GM21515 (cell line): Measurements from ENCODE around the gene NELL1.
"Not testable (repeated sequence)": the region's sequence is repeated elsewhere in the genome, so short reads cannot be mapped to it uniquely, and the experiment has no call there.

Experiments used
- ATAC-seq: cut with Tn5 transposase; IDR thresholded peaks from one replicate; pipeline ENCODE4 v1.9.1; 2021; ENCODE audit not compliant: unreplicated experiment

NELL1 gene

DNA sequence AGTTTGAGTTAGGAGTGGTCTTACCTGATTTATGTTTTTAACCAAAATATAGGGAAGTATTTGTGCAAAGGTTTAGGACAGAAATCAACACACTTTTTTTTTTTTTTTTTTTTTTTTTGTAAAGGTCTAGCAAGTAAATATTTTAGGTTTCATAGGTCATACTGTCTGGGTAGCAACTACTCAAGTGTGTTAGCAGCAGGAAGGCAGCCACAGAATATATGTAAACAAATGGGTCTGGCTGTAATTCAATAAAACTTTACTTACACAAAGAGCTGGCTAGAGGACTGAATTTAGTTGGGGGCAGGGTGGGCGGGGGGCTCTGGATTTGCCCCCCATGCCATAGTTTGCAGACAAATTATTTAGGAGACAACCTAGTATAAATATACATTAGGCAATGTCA lies 510.4 kb downstream of the NELL1 start:
- no peak for ATAC-seq

DNA sequence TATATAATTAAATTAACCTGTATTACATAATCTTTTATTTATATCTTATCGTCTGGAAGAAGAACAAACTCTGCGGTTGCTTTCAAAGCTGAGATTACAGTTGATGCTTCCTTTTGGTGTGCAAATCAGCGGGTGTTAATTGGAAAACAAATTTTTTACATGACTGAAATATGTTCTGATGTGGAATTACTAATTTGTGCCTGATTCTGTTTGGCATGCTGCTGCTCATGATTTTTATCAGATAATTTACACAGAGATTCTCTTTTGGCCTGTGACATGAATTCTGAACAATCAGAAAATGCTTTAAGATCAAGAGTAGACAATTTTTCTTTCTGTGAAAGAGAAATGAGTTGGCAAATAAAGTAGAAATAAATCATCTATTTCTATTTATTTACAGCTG lies 510.8 kb downstream of the NELL1 start:
- ATAC-seq: no peak

DNA sequence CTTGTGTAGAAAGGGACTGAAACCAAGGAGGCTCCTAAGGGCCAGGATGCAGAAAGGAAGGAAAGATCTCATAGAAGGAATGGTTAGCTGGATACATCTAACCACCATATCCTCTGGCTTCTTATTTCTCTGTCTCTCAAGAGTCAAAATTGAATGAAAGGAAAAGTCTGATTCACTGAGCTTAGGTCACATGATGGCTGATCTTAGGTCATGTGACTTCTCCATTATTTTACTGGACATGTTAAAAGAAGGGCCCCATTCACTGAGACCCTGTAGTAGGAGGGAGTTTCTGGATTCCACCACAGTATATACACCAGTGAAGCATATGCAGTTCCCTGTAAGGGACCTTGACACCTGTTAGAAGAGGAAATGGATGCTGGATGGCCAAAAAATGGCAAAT lies 516.6 kb downstream of the NELL1 start:
- ATAC-seq: no peak

DNA sequence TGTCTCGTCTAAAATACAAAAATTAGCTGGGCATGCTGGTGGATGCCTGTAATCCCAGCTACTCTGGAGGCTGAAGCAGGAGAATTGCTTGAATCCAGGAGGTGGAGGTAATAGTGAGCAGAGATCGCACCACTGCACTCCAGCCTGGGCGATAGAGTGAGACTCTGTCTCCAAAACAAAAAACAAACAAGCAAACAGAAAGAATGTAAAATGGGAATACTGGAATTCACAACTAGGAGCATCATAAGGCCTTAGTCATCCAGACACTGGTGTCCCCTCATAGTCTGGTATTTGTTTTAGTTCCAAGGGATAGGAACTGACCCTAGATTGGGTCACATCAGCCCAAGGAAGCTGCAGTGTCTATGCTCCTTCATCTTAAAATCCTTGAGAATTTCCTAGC lies 520.8 kb downstream of the NELL1 start:
- no peak for ATAC-seq

DNA sequence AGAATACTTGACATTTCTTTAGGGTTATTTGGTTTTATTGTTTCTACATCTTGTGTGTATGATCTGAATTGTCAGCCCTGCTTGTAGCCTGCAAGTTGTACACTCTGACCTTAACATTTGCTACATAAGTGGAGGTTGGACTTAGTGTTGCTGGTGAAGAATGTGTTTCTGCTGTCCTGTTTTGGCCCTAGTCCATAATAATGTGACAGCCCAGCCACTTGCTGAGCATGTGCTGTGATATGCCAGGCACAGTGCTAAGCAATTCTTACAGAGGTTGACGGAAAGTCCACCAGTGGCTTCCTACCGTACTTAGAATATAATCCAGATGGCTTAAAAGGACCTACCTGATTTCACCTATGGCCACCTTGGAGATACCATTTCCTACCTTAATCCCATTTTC lies 526.6 kb downstream of the NELL1 start:
- ATAC-seq: no peak

DNA sequence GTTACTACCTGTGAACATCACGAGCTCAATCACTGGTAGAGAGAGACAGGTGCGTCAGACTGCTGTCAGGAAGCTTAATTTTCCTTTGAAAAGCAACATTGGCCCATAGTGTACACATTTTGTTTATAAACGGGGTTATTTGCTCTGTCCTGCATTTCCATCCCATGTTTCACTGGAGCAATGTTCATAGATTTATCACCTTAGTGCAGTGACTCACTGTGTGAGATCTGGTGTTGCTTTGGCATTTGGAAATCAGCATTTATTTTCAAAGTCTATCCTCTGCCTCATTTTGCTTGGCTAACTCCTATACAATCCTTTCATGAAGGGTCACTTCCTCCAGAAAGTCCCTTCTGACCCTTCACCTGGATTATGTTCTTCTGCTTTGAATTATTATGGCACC lies 529.1 kb downstream of the NELL1 start:
- ATAC-seq: no peak

DNA sequence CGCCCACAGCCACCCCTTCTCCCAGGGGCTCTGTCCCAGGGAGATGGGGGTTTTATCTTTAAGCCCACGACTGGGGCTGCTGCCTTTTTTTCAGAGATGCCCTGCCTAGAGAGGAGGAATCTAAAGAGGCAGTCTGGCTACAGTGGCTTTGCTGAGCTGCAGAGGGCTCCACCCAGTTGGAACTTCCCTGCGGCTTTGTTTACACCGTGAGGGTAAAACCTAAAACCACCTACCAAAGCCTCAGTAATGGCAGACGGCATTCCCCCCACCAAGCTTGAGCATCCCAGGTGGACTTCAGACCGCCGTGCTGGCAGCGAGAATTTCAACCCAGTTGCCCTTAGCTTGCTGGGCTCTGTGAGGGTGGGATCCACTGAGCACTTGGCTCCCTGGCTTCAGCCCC lies 535.8 kb downstream of the NELL1 start:
- no peak for ATAC-seq

DNA sequence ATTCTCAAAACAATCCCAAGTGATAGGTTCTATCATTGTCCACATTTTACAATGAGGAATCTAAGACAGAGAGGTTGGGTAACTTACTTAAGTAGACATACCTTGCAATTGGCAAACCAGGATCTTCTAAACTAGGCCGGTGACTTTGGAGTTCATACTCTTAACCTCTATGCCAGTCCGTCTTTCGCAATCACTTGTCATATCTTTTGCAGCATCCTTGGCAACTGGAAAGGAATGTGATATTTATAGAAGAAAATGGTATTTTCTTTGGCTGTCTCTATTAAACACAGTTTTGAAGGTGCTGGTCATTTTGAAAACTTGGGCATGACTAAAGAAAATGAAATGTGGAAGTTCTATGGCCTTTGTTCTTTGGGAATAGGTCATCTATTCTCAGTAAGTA lies 556.5 kb downstream of the NELL1 start:
- no peak for ATAC-seq

DNA sequence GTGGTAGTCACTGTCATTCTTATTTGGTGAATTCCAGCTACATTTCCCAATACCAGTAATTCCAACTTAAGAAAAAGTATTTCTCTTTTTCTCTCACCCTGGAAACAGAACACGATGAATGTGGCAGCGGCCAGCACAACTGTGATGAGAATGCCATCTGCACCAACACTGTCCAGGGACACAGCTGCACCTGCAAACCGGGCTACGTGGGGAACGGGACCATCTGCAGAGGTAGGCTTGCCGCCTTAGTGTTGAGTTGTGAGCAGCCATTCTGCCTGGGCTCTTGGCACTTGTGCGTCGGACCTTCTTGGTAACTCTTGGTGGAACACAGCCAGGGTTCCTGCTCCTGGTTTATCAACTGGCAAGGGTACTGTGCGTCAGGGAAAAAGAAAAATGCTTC lies 559.8 kb downstream of the NELL1 start:
- no peak for ATAC-seq

DNA sequence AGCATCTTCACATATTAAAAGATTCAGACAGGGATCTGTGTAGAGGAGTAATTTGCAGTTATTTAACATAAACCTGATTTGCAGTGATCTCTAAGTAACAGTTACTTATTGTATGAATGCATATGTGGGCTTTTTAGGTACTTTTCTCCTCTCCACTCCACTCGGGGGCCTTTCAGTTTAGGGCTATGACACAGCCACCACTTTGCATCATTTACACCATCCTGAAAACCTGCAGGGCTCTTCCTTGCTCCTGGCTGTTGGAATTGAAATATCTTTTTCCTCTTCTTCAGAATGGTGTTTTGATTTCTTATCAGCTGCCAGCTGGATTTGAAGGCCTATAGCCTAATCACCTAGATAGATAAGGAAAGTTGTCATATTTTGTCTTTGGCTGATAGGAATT lies 580.8 kb downstream of the NELL1 start:
- no peak for ATAC-seq

DNA sequence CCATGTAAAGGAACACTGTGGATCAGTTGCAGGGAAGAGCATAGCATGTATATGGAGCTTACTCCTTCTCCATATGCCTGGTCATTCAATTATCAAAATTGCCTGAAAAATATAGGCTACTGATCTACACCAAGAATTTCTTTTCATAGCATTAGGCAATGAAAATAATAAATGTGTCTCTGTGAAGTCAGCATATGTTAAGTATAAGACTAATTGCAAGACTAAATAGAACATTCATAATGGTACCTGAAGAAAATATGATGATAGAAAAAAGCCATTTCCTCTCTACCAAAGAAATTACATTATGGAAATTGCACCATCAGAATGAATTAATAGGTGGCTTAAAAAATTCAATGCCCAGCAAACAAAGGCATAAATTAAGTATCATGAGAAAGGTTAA lies 584.7 kb downstream of the NELL1 start:
- no peak for ATAC-seq

DNA sequence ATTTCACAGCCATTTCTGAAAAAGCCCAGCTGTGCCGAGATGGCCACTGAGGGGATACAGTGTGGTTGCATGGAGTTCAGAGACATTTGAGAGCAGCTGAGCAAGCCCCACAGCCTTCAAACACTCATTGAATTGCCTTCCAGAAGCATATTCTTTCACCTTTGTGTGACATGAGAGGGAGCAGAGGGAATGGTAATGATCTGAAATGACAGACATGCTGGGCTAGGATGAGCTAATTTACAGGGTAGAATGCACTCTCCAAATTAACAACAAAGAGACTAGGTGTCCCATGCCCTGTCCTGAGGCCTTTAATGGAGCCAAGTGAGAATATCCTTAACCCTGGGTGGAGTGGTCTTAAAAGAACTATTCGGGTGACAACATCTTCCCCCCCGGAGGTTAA lies 585.4 kb downstream of the NELL1 start:
- no peak for ATAC-seq

DNA sequence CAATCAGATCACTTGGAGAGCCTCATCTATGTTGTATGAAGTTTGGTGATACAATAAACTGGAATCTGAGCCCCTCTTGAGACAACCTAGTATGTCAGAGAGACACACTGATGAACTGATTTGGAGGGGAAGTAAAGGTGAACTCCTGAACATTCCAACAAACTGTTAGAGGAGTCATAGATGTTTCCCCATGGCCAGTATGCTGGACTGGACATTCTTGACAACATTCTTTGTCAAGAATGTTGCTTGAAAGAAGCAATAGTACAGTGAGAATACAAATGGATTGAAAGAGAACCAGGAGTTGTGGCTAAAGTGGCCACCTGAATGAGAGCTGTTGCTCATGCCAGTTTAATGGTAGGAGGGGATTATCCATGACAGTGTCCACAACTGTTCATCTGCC lies 588.1 kb downstream of the NELL1 start:
- no peak for ATAC-seq

DNA sequence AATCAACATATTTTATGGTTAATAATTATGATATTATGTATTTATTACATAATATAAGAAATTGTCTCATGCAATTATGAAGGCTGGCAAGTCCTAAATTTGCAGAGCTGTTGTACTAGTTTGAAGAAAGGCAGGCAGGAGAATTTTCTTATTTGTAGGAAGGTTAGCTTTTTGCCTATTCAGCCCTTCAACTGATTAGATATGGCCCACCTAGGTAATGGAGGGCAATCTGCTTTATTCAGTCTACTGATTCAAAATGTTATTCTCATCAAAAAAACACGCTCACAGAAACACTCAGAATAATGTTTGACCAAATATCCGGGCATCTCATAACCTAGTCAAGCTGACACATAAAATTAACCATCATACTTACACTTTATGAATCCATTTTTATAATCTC lies 589.0 kb downstream of the NELL1 start:
- ATAC-seq: no peak

DNA sequence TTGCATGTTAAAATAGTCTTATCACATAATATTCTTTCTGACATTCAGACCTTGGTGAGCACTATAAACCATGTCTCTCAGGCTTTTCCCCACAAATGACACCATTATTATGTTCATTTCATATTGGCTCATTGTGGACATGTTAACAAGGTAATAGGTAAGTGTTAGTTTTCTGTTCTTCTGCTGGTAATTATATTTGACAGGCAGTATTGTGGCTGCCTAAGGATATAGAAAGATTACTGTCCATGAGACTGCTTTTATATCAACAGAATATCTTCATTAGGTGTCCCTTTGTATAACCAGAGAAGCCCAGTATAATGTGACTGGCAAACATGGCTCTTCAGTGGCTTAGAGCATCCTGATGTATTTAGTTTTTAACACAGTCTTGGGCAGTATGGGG lies 590.7 kb downstream of the NELL1 start:
- no peak for ATAC-seq

DNA sequence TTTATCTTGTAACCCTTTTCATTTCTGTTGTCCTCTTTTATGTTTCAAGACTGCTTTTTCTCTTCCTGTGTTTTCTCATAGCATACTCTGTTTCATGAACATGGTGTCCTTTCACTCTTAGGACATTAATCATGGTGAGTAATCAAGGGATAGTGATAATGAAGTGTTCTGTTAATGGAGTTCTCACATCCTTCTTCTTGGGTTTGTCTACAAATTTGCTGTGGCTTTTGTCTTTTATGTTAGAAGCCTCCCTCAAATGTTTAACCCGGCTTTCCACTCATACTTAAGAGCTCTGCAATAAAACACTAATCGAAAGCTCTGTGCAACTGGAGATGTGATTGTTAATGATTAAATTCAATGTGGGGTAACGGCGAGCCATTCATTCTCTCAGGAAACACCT lies 593.6 kb downstream of the NELL1 start:
- no peak for ATAC-seq

DNA sequence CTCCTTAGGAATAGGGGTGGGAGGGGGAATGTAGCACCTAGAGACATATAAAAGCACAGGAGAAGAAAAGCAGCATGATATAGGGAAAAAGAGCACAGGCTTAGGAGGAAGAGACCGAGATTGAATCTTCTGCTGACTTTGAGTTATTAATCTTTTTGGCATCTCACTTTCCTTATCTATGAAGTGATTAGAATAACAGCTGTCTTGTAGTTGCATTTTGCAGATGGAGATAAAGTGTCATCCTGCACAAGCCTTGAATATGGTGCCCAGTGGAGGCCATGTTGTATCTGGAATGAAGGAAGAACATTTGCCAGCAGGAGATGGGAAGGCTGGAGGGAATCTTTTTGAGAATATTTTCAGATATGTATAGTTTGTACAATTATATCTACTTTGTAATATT lies 594.7 kb downstream of the NELL1 start:
- no peak for ATAC-seq

DNA sequence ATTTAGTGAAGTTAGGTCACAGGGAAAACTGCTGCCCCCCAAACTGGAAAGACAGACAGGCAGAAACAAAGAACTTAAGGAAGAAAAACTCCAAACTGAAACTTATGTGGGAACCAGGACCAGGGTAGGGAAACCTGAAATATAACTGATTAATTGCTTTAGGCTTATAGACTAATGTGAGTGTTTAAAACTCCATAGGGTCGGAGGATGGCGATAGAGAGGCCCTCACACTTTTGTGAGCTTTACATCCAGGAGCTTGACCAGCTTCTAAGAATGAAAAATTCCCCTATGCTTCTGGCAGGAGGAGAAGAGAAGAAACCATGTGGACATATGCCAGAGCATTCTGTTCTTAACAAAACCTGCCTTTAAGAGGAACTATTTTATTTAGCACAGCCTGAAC lies 598.6 kb downstream of the NELL1 start:
- no peak for ATAC-seq

DNA sequence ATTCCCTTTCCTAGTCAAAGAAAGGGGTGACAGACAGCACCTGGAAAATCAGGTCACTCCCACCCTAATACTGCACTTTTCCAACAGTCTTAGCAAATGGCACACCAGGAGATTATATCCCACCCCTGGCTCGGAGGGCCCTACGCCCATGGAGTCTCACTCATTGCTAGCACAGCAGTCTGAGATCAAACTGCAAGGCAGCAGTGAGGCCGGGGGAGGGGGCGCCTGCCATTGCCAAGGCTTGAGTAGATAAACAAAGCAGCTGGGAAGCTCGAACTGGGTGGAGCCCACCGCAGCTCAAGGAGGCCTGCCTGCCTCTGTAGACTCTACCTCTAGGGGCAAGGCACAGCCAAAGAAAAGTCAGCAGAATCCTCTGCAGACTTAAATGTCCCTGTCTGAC lies 602.8 kb downstream of the NELL1 start:
- ATAC-seq: not testable (repeated sequence)

DNA sequence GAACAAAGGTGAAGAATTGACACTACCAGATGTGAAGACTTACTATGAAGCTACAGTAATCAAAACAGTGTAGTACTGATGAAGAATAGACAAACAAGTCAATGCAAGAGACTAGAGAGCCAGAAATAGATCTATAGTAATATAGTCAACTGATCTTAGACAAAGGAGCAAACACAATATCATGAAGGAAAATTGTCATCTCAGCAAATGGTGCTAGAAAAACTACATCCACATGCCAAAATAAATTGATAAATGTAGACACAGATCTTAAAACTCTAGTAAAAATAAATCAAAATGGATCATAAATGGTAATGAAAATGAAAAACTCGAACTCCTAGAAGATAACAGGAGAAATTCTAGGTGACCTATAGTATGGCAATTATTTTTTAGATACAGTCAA lies 609.5 kb downstream of the NELL1 start:
- no peak for ATAC-seq

DNA sequence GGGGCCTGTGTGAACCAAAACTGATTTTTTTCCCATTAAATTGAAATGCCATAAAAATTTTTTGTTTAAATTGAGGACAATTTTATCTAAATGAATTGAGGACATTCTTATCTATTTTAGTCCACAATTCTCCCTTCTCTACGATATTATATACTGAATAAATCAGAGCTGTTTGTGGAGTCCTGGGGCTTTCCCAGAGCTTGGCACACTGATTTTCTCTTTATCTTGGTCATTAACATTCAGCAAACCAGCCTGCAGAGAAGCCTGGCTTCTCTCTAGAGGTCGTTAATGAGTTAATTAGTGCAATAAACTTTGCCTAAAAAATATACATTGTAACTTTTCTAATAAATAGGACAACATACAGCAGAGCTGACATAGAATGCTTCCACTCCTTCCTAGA lies 615.7 kb downstream of the NELL1 start:
- ATAC-seq: no peak

DNA sequence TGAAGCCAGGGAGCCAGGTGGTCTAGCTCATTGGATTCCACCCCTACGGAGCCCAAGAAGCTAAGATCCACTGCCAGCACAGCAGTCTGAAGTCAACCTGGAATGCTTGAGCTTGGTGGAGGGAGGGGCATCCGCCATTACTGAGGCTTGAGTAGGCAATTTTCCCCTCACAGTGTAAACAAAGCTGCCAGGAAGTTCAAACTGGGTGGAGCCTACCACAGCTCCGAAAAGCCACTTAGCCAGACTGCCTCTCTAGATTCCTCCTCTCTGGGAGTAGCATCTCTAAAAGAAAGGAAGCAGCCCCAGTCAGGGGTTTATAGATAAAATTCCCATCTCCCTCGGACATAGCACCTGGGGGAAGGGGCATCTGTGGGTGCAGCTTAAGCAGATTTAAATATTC lies 620.3 kb downstream of the NELL1 start:
- ATAC-seq: no peak

DNA sequence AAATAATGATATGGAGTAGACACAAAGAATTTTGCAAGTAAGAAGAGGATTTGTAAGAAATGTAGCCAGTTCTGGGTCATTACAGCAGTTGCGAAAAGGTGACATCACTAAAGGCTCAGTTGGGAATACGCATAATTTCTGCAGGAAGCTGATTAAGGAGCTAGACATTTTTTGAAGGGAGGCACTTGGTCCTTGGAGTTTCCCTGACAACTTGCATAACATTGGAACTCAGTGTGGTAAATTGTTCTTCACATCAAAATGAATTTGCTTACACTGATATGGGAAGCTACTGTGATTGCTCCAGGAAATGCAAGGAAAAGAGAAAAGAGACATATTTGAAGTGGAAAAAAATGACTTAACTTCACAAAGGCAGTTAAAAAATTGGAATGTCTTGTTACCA lies 626.1 kb downstream of the NELL1 start:
- no peak for ATAC-seq

DNA sequence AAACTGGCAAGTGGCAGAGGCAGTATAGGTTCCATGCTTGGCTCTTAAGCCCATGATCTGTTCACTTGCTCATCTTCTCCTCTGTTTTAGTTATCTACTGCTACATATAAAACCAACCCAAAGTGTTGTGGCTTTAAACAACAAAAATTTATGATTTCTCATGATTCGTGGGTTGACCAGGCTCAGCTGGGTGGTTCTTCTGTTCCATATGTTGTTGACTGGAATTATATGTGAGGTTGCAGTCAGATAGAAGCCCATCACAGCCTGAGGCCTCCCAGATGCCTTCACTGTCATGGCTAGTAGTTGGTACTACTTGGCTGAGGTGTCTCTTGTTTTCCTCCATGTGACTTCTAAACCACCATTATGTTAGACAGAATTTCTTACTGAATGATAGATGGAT lies 632.6 kb downstream of the NELL1 start:
- no peak for ATAC-seq
